ENCODE data around the gene MIB1.
"Not testable (repeated sequence)": the region's sequence is repeated elsewhere in the genome, so short reads cannot be mapped to it uniquely, and the experiment has no call there.

Gene MIB1

GRCh38 chr18:21740538-21741311 is at the start of gene MIB1:
TSS of gene MIB1 (plus strand) at chr18:21740792. CDS start at chr18:21741584, 792 bp downstream.
- DNase-seq: peak; percentile 85 to 94

- DNase-seq: no peak
These were observed 47.3 kb upstream of the MIB1 start for GRCh38 chr18:21693322-21693721.

- no peak for DNase-seq
These were observed 40.0 kb upstream of the MIB1 start for GRCh38 chr18:21700528-21701075.

GRCh38 chr18:21701621-21702020 is 39.0 kb upstream of the MIB1 start:
- no peak for DNase-seq

GRCh38 chr18:21702602-21703001 is 38.0 kb upstream of the MIB1 start:
- DNase-seq: no peak

- no peak for DNase-seq
These were observed 37.3 kb upstream of the MIB1 start for GRCh38 chr18:21703241-21703820.

- peak; percentile 11 to 73 for DNase-seq
These were observed 35.8 kb upstream of the MIB1 start, which contains the start of gene ABHD3 for GRCh38 chr18:21704603-21705364. TSS of gene ABHD3 (minus strand) at chr18:21704774. CDS start at chr18:21704665, 109 bp downstream.

GRCh38 chr18:21706386-21706865 is 34.2 kb upstream of the MIB1 start:
- DNase-seq: no peak

- DNase-seq: not testable (repeated sequence)
These were observed 33.5 kb upstream of the MIB1 start for GRCh38 chr18:21707130-21707529.

GRCh38 chr18:21714474-21714873 is 26.1 kb upstream of the MIB1 start:
- no peak for DNase-seq

GRCh38 chr18:21722687-21723086 is 17.9 kb upstream of the MIB1 start:
- no peak for DNase-seq

- no peak for DNase-seq
These were observed 15.4 kb upstream of the MIB1 start for GRCh38 chr18:21725201-21725600.

GRCh38 chr18:21727702-21728101 is 12.9 kb upstream of the MIB1 start:
- no peak for DNase-seq

- no peak for DNase-seq
These were observed 7.6 kb upstream of the MIB1 start for GRCh38 chr18:21733011-21733410.

GRCh38 chr18:21735452-21736015 is 5.1 kb upstream of the MIB1 start:
- DNase-seq: no peak

GRCh38 chr18:21736926-21737325 is 3.7 kb upstream of the MIB1 start:
- DNase-seq: not testable (repeated sequence)

GRCh38 chr18:21739604-21740537 is 721 bp upstream of the MIB1 start:
- DNase-seq: no peak

GRCh38 chr18:21741312-21741561 is 645 bp downstream of the MIB1 start:
- no peak for DNase-seq

GRCh38 chr18:21741562-21742314 is 1.1 kb downstream of the MIB1 start:
- DNase-seq: no peak

- no peak for DNase-seq
These were observed 1.7 kb downstream of the MIB1 start for GRCh38 chr18:21742315-21742687.

GRCh38 chr18:21743166-21743832 is 2.7 kb downstream of the MIB1 start:
- DNase-seq: no peak
